ENCODE results near the gene SAPCD1.
"Not testable (repeated sequence)": the region's sequence is repeated elsewhere in the genome, so short reads cannot be mapped to it uniquely, and the experiment has no call there.

SAPCD1 gene

DNA sequence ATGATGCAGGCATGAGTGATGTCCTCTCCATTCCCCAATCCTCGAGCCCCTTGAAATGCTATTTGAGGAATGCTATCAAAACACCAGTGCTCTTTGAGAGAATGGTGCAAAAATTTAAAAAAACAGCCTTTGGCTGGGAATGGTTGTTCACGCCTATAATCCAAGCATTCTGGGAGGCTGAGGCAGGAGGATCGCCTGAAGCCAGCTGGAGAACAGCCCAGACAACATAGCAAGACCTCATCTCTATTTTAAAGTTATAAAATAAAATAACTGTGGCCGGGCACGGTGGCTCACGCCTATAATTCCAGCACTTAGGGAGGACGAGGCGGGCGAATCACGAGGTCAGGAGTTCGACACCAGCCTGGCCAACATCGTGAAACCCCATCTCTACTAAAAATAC lies 37.3 kb downstream of the SAPCD1 start:
- CTCF ChIA-PET, result no interaction called here
- no peak for TF ChIP-seq FOXA1 (IDR thresholded peaks at IDR 0.05)
- no peak for TF ChIP-seq LEF1 (IDR thresholded peaks at IDR 0.05; ENCODE audit: borderline replicate concordance)
- TF ChIP-seq, protein P1, sequence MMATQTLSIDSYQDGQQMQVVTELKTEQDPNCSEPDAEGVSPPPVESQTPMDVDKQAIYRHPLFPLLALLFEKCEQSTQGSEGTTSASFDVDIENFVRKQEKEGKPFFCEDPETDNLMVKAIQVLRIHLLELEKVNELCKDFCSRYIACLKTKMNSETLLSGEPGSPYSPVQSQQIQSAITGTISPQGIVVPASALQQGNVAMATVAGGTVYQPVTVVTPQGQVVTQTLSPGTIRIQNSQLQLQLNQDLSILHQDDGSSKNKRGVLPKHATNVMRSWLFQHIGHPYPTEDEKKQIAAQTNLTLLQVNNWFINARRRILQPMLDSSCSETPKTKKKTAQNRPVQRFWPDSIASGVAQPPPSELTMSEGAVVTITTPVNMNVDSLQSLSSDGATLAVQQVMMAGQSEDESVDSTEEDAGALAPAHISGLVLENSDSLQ (IDR thresholded peaks at IDR 0.05), result no peak
- TF ChIP-seq CTBP1 (IDR thresholded peaks at IDR 0.05; ENCODE audit: borderline replicate concordance), result no peak
- no peak for TF ChIP-seq HDGF (IDR thresholded peaks at IDR 0.05; ENCODE audit: borderline replicate concordance)
- TF ChIP-seq SUZ12 (IDR thresholded peaks at IDR 0.05), result no peak
- DNase-seq (ENCODE audit: extremely low spot score), result no peak
- POLR2A ChIA-PET, result interaction anchor here (1.0 to 5.6 kb wide), 4 partner anchors 7 to 27 kb away, joined by 4 to 77 read pairs (median 8); partner anchors contain the start of genes HSPA1A, HSPA1B, HSPA1L and LSM2

DNA sequence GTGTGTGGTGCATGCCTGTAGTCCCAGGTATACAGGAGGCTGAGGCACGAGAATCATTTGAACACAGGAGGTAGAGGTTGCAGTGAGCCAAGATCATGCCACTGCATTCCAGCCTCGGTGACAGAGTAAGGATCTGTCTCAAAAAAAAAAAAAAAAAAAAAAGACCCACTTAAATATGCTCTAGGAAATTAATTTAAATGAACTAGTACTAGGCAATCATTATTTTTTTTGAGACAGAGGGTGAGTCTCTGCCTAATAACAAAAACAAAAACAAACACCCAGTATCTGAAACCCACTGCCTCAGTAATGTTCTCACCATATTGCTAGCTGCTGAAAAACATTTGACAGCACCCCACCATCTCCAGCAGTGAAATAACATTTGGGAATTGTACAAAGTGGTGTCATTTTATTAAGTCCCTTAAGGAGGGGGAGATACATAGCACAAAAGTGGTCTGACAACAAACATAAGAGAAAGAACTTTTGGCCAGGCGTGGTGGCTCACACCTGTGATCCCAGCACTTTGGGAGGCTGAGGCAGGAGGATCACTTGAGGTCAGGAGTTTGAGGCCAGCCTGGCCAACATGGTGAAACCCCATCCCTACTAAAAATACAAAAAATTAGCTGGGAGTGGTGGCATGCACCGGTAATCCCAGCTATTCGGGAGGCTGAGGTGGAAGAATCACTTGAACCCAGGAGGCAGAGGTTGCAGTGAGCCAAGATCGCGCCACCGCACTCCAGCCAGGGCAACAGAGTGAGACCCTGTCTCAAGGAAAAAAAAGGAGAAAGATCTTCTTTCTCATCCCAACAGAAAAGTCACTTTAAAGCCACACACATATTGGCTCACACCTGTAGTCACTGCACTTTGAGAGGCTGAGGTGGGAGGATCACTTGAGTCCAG lies 38.8 kb downstream of the SAPCD1 start:
- CTCF ChIA-PET; DNase-seq (ENCODE audit: extremely low spot score): not testable (repeated sequence)
- POLR2A ChIA-PET, result interaction anchor here (1.5 kb wide), 1 partner anchor 14 kb away, joined by 5 read pairs; the partner anchor contains the start of genes HSPA1A and HSPA1L

DNA sequence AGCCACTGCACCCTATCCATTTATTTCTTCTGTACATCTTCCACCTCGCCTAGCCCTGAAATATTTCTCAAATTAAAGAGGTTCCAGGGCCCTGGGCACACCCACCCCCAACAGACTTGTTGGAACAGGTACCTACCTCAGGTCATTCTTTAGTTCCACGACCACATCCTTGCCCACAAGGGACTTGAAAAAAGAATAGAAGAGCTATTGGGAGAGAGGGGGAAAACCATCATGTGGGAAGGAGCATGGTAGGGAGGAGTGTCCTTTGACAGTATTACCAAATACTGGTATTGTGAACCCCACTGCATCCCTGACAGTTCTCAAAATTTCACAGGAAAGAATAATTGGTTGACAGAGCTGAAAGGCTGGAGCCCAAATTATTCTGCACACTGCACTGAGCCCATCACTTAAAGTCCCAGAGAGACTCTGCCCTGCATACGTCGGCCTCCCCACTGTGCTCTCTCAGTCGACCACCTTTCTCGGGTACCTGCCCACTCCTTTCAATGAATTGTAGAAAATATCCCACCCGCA lies 43.5 kb downstream of the SAPCD1 start:
- ChIA-PET POLR2A (interaction anchor here (0.8 to 4.7 kb wide), 19 partner anchors 8 to 154 kb away, joined by 3 to 77 read pairs (median 7); partner anchors contain the start of genes C6orf47, GPANK1, HSPA1A and HSPA1B), CTCF (interaction anchor here (0.9 to 2.9 kb wide), 5 partner anchors 10 to 76 kb away, joined by 3 to 15 read pairs (median 6); partner anchors contain the start of gene VARS1)
- TF ChIP-seq NFRKB (IDR thresholded peaks at IDR 0.05), result no peak
- no peak for TF ChIP-seq CTBP1 (IDR thresholded peaks at IDR 0.05; ENCODE audit: borderline replicate concordance)
- TF ChIP-seq SUZ12 (IDR thresholded peaks at IDR 0.05), result no peak
- TF ChIP-seq FOXM1 (IDR thresholded peaks at IDR 0.05; ENCODE audit: borderline replicate concordance), result no peak
- no peak for TF ChIP-seq FOXA1 (IDR thresholded peaks at IDR 0.05)
- TF ChIP-seq LEF1 (IDR thresholded peaks at IDR 0.05; ENCODE audit: borderline replicate concordance), result no peak
- TF ChIP-seq FOXK2 (IDR thresholded peaks at IDR 0.05), result no peak
- TF ChIP-seq L3MBTL2 (conservative IDR thresholded peaks at IDR 0.05), result no peak
- TF ChIP-seq BHLHE40 (IDR thresholded peaks at IDR 0.05; ENCODE audit: borderline replicate concordance), result no peak
- TF ChIP-seq HDGF (IDR thresholded peaks at IDR 0.05; ENCODE audit: borderline replicate concordance), result no peak
- no peak for TF ChIP-seq ZNF384 (IDR thresholded peaks at IDR 0.05)
- TF ChIP-seq ELF4 (IDR thresholded peaks at IDR 0.05), result no peak
- no peak for TF ChIP-seq TARDBP (IDR thresholded peaks at IDR 0.05)
- no peak for DNase-seq (ENCODE audit: extremely low spot score)

DNA sequence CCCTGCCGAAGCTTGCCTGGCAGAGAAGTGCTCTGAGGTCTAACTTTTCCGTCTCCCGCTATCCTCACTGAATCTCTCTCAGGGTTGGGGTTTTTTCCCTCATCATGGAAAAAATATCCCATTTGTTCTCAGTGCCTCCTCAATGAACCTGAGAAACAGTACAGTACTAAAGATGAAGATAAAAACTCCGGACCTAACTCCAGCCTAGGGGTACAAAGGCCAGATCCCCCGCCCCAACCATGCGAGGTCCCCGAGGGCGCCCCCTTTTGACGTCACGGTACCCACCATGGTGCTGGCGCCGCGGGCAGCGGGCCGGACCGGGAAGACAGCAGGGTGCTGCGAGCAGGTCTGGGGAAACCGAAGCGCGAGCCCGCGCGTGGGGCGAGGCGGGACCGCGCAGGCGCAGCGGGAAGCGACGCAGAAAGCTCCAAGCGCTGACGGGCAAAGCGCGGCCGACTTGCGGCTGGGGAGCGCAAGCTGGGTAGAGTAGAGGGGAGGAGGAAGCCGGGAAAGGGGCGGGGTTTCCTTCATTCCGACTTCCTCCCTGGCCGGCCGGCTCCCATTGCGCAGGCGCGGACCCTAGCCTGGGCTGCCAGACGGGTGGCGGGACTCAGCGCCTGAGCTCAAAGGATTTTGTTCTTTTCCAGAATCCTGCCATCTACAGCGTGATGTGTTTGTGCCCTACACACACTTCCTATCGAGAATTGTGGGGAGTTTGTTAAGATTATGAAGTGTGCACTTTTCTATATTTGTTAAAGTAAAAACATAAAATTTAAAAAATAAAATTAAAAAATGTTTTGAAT lies 44.2 kb downstream of the SAPCD1 start, which contains the start of gene LSM2:
Gene LSM2, minus strand, starts transcription at position 497 of the 803 bp plus-strand sequence. Its CDS starts 209 bp downstream, at position 288.
- ChIA-PET CTCF (interaction anchor here (0.6 to 2.9 kb wide), 10 partner anchors 11 to 620 kb away, joined by 3 to 15 read pairs (median 4); partner anchors contain the start of genes CLIC1, EHMT2, HSPA1B and VARS1), POLR2A (interaction anchor here (0.7 to 4.7 kb wide), 38 partner anchors 8 to 1165 kb away, joined by 3 to 77 read pairs (median 6); partner anchors contain the start of genes ABHD16A, C6orf47, DDAH2 and DXO)
- TF ChIP-seq ELF4 (IDR thresholded peaks at IDR 0.05) (0 out of 2 replicates have a peak, but pooled peaks have one; percentile 37), CTBP1 (IDR thresholded peaks at IDR 0.05; ENCODE audit: borderline replicate concordance) (no peak)
- peak; percentile 100 for DNase-seq (ENCODE audit: extremely low spot score)

DNA sequence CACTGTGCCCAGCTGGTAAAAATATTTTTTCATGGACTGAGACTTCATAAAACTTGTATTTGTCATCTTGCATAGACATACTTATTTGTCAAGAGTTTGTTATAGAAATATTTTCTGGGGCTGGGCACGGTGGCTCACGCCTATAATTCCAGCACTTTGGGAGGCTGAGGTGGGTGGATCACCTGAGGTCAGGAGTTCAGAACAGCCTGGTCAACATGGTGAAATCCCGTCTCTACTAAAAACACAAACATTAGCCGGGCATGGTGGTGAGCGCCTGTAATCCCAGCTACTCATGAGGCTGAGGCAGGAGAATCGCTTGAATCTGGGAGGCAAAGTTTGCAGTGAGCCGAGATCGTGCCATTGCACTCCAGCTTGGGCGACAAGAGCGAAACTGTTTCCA lies 46.1 kb downstream of the SAPCD1 start:
- not testable (repeated sequence) for DNase-seq (ENCODE audit: extremely low spot score)
- POLR2A ChIA-PET, result interaction anchor here (2.9 to 4.7 kb wide), 4 partner anchors 12 to 25 kb away, joined by 16 to 77 read pairs (median 40); partner anchors contain the start of genes HSPA1B and VARS1
- CTCF ChIA-PET, result interaction anchor here (2.9 kb wide), 1 partner anchor 13 kb away, joined by 11 read pairs; the partner anchor contains the start of gene VARS1

DNA sequence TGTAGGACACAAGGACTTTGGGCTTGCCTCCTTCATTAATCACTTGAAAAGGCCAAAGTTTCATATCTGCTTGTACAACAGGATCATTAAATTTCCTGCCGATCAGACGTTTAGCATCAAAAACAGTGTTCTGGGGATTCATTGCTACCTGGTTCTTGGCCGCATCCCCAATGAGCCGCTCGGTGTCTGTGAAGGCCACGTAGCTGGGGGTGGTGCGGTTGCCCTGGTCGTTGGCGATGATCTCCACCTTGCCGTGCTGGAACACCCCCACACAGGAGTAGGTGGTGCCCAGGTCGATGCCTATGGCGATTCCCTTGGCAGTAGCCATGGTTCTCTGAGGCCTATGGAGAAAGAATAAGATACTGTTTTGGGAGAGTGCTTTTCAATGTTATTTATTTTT lies 49.2 kb downstream of the SAPCD1 start:
- CTCF ChIA-PET, result interaction anchor here (0.7 kb wide), 1 partner anchor 16 kb away, joined by 3 read pairs; the partner anchor contains the start of gene VARS1
- TF ChIP-seq, protein P1 (IDR thresholded peaks at IDR 0.05), result no peak
- TF ChIP-seq FOXM1 (IDR thresholded peaks at IDR 0.05; ENCODE audit: borderline replicate concordance), result no peak
- TF ChIP-seq CTBP1 (IDR thresholded peaks at IDR 0.05; ENCODE audit: borderline replicate concordance), result no peak
- TF ChIP-seq L3MBTL2 (conservative IDR thresholded peaks at IDR 0.05), result no peak
- no peak for TF ChIP-seq LEF1 (IDR thresholded peaks at IDR 0.05; ENCODE audit: borderline replicate concordance)
- TF ChIP-seq SP1 (IDR thresholded peaks at IDR 0.05), result no peak
- TF ChIP-seq ELF4 (IDR thresholded peaks at IDR 0.05), result no peak
- TF ChIP-seq TARDBP (IDR thresholded peaks at IDR 0.05), result no peak
- no peak for TF ChIP-seq SUZ12 (IDR thresholded peaks at IDR 0.05)
- no peak for TF ChIP-seq NFRKB (IDR thresholded peaks at IDR 0.05)
- no peak for TF ChIP-seq FOXK2 (IDR thresholded peaks at IDR 0.05)
- no peak for TF ChIP-seq BHLHE40 (IDR thresholded peaks at IDR 0.05; ENCODE audit: borderline replicate concordance)
- no peak for TF ChIP-seq ZNF384 (IDR thresholded peaks at IDR 0.05)
- no peak for TF ChIP-seq FOXA1 (IDR thresholded peaks at IDR 0.05)
- TF ChIP-seq HDGF (IDR thresholded peaks at IDR 0.05; ENCODE audit: borderline replicate concordance), result no peak
- POLR2A ChIA-PET, result interaction anchor here (1.8 to 4.4 kb wide), 2 partner anchors 15 to 16 kb away, joined by 8 to 104 read pairs; partner anchors contain the start of genes HSPA1B and VARS1
- no peak for DNase-seq (ENCODE audit: extremely low spot score)
